K562 (cell line): Measurements from ENCODE around the gene FMN1. TPM values are rescaled to one million over a fixed set of nuclear protein-coding genes. Genes with fewer than 3 reads are reported as not detected.

Source experiments
- ATAC-seq: fragments of 200-7000 bp; cut with Tn5 transposase; 3 replicates; pipeline ENCODE4 v1.9.1; 2020; ENCODE audit warnings: moderate library complexity
- BruUV-seq: library from RNA; stranded (reverse); fragments of 400-500 nt; replicated peaks from 2 replicates; lab custom pipeline; 2021; lab: Mats Ljungman, UMichigan
- CTCF ChIA-PET: fragments of 300-600 bp; formaldehyde crosslinking; extraction: SDS; loops from one replicate; lab custom pipeline; 2021; ENCODE audit warnings: low intra/inter-chr PET ratio; lab: Yijun Ruan, JAX
- POLR2A ChIA-PET: fragments of 300-600, 350-650 bp; sonication (Branson Sonifier 250); formaldehyde crosslinking; extraction: SDS; loops from one replicate; lab custom pipeline; 2021; ENCODE audit warnings: antibody characterized with exemption, inconsistent platforms; lab: Yijun Ruan, JAX
- DNase-seq, 4 experiments: peaks; one replicate each; pipeline versions ENCODE4 v3.0.0 to v3.0.0-alpha.2; 2011 to 2018; ENCODE audit warnings: low spot score in 3 of 4, mixed read lengths in 3 of 4; ENCODE audit errors: extremely low read depth in 1 of 4
- FAIRE-seq: peaks from 2 replicates; lab custom pipeline; 2011; peaks lifted over from hg19 to GRCh38; lab: Jason Lieb, UNC
- H2AFZ ChIP-seq: 2 replicates; pipeline ENCODE4 v1.6.0; 2011; ENCODE audit warnings: low read depth, low read length, control low read depth, inconsistent platforms
- H3K27ac ChIP-seq: fragments of 200-600 bp; 3 replicates; pipeline ENCODE4 v1.8.0; 2011; ENCODE audit warnings: low read depth, mild to moderate bottlenecking, control low read depth, inconsistent platforms, low read length, moderate library complexity, mixed read lengths; ENCODE audit errors: extremely low read depth
- H3K27me3 ChIP-seq, 2 experiments: fragments of 300-600 bp in 1 of 2; 2 replicates in 1 of 2; 3 replicates in 1 of 2; pipeline versions ENCODE4 v1.6.0 to v1.8.0; 2011; ENCODE audit warnings: inconsistent platforms in 2 of 2, low read length in 2 of 2, mild to moderate bottlenecking in 1 of 2, mixed read lengths in 1 of 2, moderate library complexity in 1 of 2; ENCODE audit not compliant: control insufficient read depth in 2 of 2, insufficient read depth in 2 of 2
- H3K36me3 ChIP-seq: fragments of 300-600 bp; 3 replicates; pipeline ENCODE4 v1.8.0; 2011; ENCODE audit warnings: mild to moderate bottlenecking, low read length, inconsistent platforms; ENCODE audit not compliant: control insufficient read depth, insufficient read depth
- H3K4me1 ChIP-seq, 2 experiments: fragments of 200-600 bp in 1 of 2; replicated peaks in 1 of 2; 2 replicates in 1 of 2; 3 replicates in 1 of 2; pipeline versions ENCODE4 v1.5.1 to v1.8.0; 2011; ENCODE audit warnings: inconsistent platforms in 2 of 2, low read length in 2 of 2, mild to moderate bottlenecking in 1 of 2, mixed read lengths in 1 of 2, moderate library complexity in 1 of 2; ENCODE audit not compliant: control insufficient read depth in 2 of 2, insufficient read depth in 2 of 2
- H3K4me2 ChIP-seq: 2 replicates; pipeline ENCODE4 v1.6.1; 2011; ENCODE audit warnings: low read length, control low read depth, inconsistent platforms, mixed read lengths; ENCODE audit not compliant: insufficient read depth
- H3K4me3 ChIP-seq: fragments of 200-600 bp; sonication (generic), shearing (Covaris generic); 2 replicates; pipeline ENCODE4 v1.5.1; 2016; ENCODE audit warnings: control low read depth, inconsistent platforms
- H3K79me2 ChIP-seq: fragments of 200-600 bp; 3 replicates; pipeline ENCODE4 v1.8.0; 2011; ENCODE audit warnings: low read length, inconsistent platforms; ENCODE audit not compliant: control insufficient read depth, insufficient read depth
- H3K9ac ChIP-seq, 2 experiments: 2 replicates each; pipeline versions ENCODE4 v1.6.0 to v1.6.1; 2011; ENCODE audit warnings: low read depth in 2 of 2, low read length in 2 of 2, control low read depth in 1 of 2, inconsistent platforms in 1 of 2, mild to moderate bottlenecking in 1 of 2, mixed read lengths in 1 of 2; ENCODE audit not compliant: insufficient read depth in 1 of 2
- H3K9me1 ChIP-seq: one replicate; pipeline ENCODE4 v1.6.0; 2011; ENCODE audit warnings: inconsistent platforms, mild to moderate bottlenecking, low read length, moderate library complexity; ENCODE audit not compliant: control insufficient read depth, insufficient read depth
- H3K9me3 ChIP-seq: replicated peaks from 2 replicates; pipeline ENCODE4 v1.5.1; 2011; ENCODE audit warnings: low read depth, low read length, inconsistent platforms; ENCODE audit not compliant: control insufficient read depth, insufficient read depth
- H4K20me1 ChIP-seq: replicated peaks from 2 replicates; pipeline ENCODE4 v1.6.1; 2011; ENCODE audit warnings: low read length, inconsistent platforms, mixed read lengths; ENCODE audit not compliant: control insufficient read depth, insufficient read depth
- KDM1A ChIP-seq, 2 experiments: fragments of 450-650 bp; IDR thresholded peaks; 2 replicates each; pipeline ENCODE4 v1.6.1; 2016; ENCODE audit warnings: mild to moderate bottlenecking in 2 of 2
- MCM2 ChIP-seq: fragments of 450-650 bp; IDR thresholded peaks from 2 replicates; pipeline ENCODE4 v1.6.1; 2017; ENCODE audit warnings: low read depth, mild to moderate bottlenecking
- ZBTB7A ChIP-seq: IDR thresholded peaks from 2 replicates; pipeline ENCODE4 v1.6.1; 2011; ENCODE audit warnings: low read depth, mild to moderate bottlenecking, low read length, moderate library complexity, borderline replicate concordance; ENCODE audit not compliant: control insufficient read depth
- ZNF707 ChIP-seq: fragments of 250-450 bp; sonication (Bioruptor Pico); conservative IDR thresholded peaks from 2 replicates; pipeline ENCODE4 v1.8.0; 2022; ENCODE audit warnings: inconsistent platforms, mild to moderate bottlenecking, moderate library complexity
- WGBS: fragments of 100-300 bp; shearing (Covaris generic); methylation state at CpG from one replicate; pipeline ENCODE4 v1.1.6; 2016; ENCODE audit warnings: low coverage, mixed read lengths; ENCODE audit not compliant: insufficient coverage; ENCODE audit errors: missing lambda C conversion rate; 5-methylcytosine and 5-hydroxymethylcytosine counted together
- in situ Hi-C: fragments of 300-500 bp; cut with MboI; formaldehyde crosslinking; loops from 4 replicates; pipeline ENCODE4 v1.15.0; 2018; ENCODE audit warnings: inconsistent platforms, mixed read lengths
- intact Hi-C: fragments of 100-400 bp; cut with micrococcal nuclease; formaldehyde crosslinking; loops from 2 replicates; pipeline ENCODE4 v1.14.2; 2022
- polyA plus RNA-seq, 8 experiments: library from polyadenylated mRNA; depleted of rRNA in 4 of 8; stranded (reverse) in 5 of 8; unstranded in 3 of 8; fragments of >200 nt; fragmentation: Nextera tagmentation in 2 of 8; fragmentation: Illumina TruSeq in 1 of 8; extraction: Ambion mirVana in 2 of 8; extraction: Trizol in 1 of 8; gene quantifications; 2 replicates each; pipeline versions ENCODE4 v1.2.1 to v1.2.3, GENCODE V29; 2011 to 2014; ENCODE audit warnings: inconsistent platforms in 1 of 8, missing spikeins in 1 of 8
- total RNA-seq, 7 experiments: library from RNA; depleted of rRNA in 6 of 7; stranded (reverse); fragments of >200 nt in 6 of 7; fragmentation: Illumina TruSeq in 2 of 7; extraction: Trizol in 2 of 7; gene quantifications; 2 replicates each; pipeline versions ENCODE4 v1.2.1 to v1.2.3, GENCODE V29; 2011 to 2021; ENCODE audit warnings: low replicate concordance in 1 of 7
- TF ChIP-seq, protein P1 (sequence below): IDR thresholded peaks from 2 replicates; pipeline ENCODE4 v1.6.1; 2016; ENCODE audit warnings: missing genetic modification characterization, missing compliant biosample characterization

FMN1 gene
- total and polyA plus RNA-seq, 9 of the 15 experiments (the other 6 are each of a cell fraction or from before 2014, with no cell fraction given), result 0.03 to 0.07 (median 0.04) TPM; not detected in 6

DNA sequence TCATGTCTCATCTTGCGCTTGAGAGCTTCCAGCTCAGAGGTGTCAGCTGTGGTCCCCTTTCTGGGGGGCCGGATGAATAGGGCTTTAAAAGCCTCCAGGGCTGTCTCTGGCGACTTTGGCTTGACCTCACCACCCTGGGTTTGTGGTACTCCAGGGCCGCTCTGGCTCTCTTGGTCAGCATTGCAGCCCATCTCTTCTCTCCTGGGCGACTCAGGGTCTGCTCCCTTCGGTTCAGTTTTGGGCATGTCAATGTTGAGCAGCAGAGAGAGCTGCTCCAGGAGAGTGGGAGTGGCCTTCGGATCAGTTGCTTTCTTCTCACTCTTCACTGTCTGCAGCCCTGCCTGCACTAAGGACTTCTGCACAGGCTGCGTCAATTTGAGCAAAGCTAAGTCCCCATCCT lies 127.9 kb downstream of the FMN1 start:
- Histone ChIP-seq H3K9me1 (no peaks in the 10 kb centered on the region), H3K27me3 (peaks cover 3 to 19% of the 10 kb centered on the region in 2 experiments; a peak in 2 of 5 replicates), H4K20me1 (no peaks in the 10 kb centered on the region), H3K4me3 (no peak overlapping the region), H3K4me2 (no peak overlapping the region), H2AFZ (no peak overlapping the region), H3K27ac (no peak overlapping the region), H3K4me1 (no peaks in the 10 kb centered on the region), H3K79me2 (no peaks in the 10 kb centered on the region), H3K9ac (no peak overlapping the region), H3K36me3 (no peaks in the 10 kb centered on the region), H3K9me3 (no peaks in the 10 kb centered on the region)
- DNase-seq (no peak), FAIRE-seq (no peak), ATAC-seq (no peak)
- in situ Hi-C loops, result no loop called here
- TF ChIP-seq, protein P1, sequence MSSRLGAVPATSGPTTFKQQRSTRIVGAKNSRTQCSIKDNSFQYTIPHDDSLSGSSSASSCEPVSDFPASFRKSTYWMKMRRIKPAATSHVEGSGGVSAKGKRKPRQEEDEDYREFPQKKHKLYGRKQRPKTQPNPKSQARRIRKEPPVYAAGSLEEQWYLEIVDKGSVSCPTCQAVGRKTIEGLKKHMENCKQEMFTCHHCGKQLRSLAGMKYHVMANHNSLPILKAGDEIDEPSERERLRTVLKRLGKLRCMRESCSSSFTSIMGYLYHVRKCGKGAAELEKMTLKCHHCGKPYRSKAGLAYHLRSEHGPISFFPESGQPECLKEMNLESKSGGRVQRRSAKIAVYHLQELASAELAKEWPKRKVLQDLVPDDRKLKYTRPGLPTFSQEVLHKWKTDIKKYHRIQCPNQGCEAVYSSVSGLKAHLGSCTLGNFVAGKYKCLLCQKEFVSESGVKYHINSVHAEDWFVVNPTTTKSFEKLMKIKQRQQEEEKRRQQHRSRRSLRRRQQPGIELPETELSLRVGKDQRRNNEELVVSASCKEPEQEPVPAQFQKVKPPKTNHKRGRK (tag), result no peak
- TF ChIP-seq ZNF707 (CRISPR knock-in tag) (no peak), MCM2 (no peak), ZBTB7A (no peak), KDM1A (IDR thresholded peaks at IDR 0.05) (no peak)
- BruUV-seq, result no TSS peak
- CTCF ChIA-PET, result no interaction called here
- 0% methylated on average over 8 of the region's 8 CpGs for WGBS
- intact Hi-C loops, result no loop called here
- POLR2A ChIA-PET, result no interaction called here
